Spleen (tissue), 11 donors: ENCODE results near the gene PUM2. TPM values are rescaled to one million over a fixed set of nuclear protein-coding genes. Genes with fewer than 3 reads are reported as not detected.

ENCODE experiments used
- DNase-seq: peaks from one replicate; pipeline ENCODE4 v3.0.0-alpha.2; 2020
- H3K27ac ChIP-seq, 8 donors: fragments of 200-600 bp; sonication (generic) in 7 of 8; 1 replicate in 4 of 8; 2 replicates in 4 of 8; pipeline versions ENCODE4 v1.5.0 to v1.8.0; 2016 to 2021; ENCODE audit warnings: inconsistent platforms in 4 of 8, mild to moderate bottlenecking in 4 of 8, moderate library complexity in 1 of 8
- H3K27me3 ChIP-seq, 7 donors: fragments of 200-600 bp; sonication (generic) in 6 of 7; replicated peaks in 1 of 7; 1 replicate in 4 of 7; 2 replicates in 3 of 7; pipeline versions ENCODE4 v1.5.0 to v1.8.0; 2016 to 2021; ENCODE audit warnings: inconsistent platforms in 3 of 7, mild to moderate bottlenecking in 1 of 7
- H3K36me3 ChIP-seq, 6 donors: fragments of 200-600 bp; sonication (generic) in 5 of 6; 1 replicate in 4 of 6; 2 replicates in 2 of 6; pipeline versions ENCODE4 v1.5.0 to v1.8.0; 2016 to 2021; ENCODE audit warnings: inconsistent platforms in 2 of 6
- H3K4me1 ChIP-seq, 6 donors: fragments of 200-600 bp; sonication (generic) in 5 of 6; 1 replicate in 3 of 6; 2 replicates in 3 of 6; pipeline versions ENCODE4 v1.5.0 to v1.8.0; 2016 to 2021; ENCODE audit warnings: inconsistent platforms in 3 of 6
- H3K4me3 ChIP-seq, 8 donors: fragments of 200-600 bp; sonication (generic) in 7 of 8; 1 replicate in 4 of 8; 2 replicates in 4 of 8; pipeline versions ENCODE4 v1.5.0 to v1.8.0; 2016 to 2021; ENCODE audit warnings: inconsistent platforms in 4 of 8, mild to moderate bottlenecking in 4 of 8, moderate library complexity in 2 of 8
- H3K9me3 ChIP-seq, 8 donors: fragments of 200-600 bp; sonication (generic) in 7 of 8; 1 replicate in 4 of 8; 2 replicates in 4 of 8; pipeline versions ENCODE4 v1.5.0 to v1.8.0; 2016 to 2021; ENCODE audit warnings: inconsistent platforms in 4 of 8
- CTCF ChIP-seq, 11 experiments: fragments of 200-600 bp in 7 of 11; fragments of 450-650 bp in 4 of 11; sonication (generic) in 4 of 11; IDR thresholded peaks in 8 of 11; conservative IDR thresholded peaks in 3 of 11; 1 replicate in 7 of 11; 2 replicates in 4 of 11; pipeline versions ENCODE4 v1.4.0 to v1.8.0; 2016 to 2021; ENCODE audit warnings: antibody characterized with exemption in 11 of 11, inconsistent platforms in 4 of 11, mild to moderate bottlenecking in 1 of 11
- POLR2A ChIP-seq, 3 donors: fragments of 450-650 bp; IDR thresholded peaks; one replicate each; pipeline ENCODE4 v1.5.1; 2017; ENCODE audit warnings: antibody characterized with exemption in 3 of 3, mild to moderate bottlenecking in 1 of 3
- POLR2AphosphoS5 ChIP-seq, 3 donors: sonication (generic); formaldehyde crosslinking; IDR thresholded peaks; one replicate each; pipeline ENCODE4 v1.5.1; 2017; ENCODE audit warnings: antibody characterized with exemption in 3 of 3
- WGBS, 5 donors: extraction: QIAGEN DNeasy Blood & Tissue Kit in 3 of 5; methylation state at CpG; one replicate each; pipeline versions ENCODE4 v1.1.5 to v1.1.7; 2013 to 2018; 5-methylcytosine and 5-hydroxymethylcytosine counted together
- intact Hi-C: fragments of 100-400 bp; cut with DNase I; formaldehyde crosslinking; loops from one replicate; pipeline ENCODE4 v1.15.0; 2023; ENCODE audit warnings: low total_unique reads
- polyA plus RNA-seq, 3 donors: library from polyadenylated mRNA; stranded (reverse); fragments of 200-250 nt; gene quantifications; one replicate each; pipeline ENCODE4 v1.2.1, GENCODE V29; 2013
- total RNA-seq, 7 donors: library from RNA; depleted of rRNA in 3 of 7; stranded (reverse); fragments of >200 nt in 3 of 7; fragmentation: NEBNext Ultra II Directional in 4 of 7; extraction: Animal tissue kit (Norgen Biotek cat#: 25700) in 4 of 7; gene quantifications; one replicate each; pipeline versions ENCODE4 v1.1.0 to v1.2.1, GENCODE V29; 2016 to 2021
- donor health status: healthy with polysubstance abuse.
- donor health status: DM: no; HTN: no; CAD: no; lungs with moderate emphysema.
- donor health status: DM: no; HTN: no; CAD: no.
- donor health status: Bipolar disorder and iron deficiency.
- donor health status: healthy.
- donor health status: DM: no; HTN: no; CAD: no.
- donor health status: DM: yes; HTN: yes; CAD: no.

The PUM2 gene
- total and polyA plus RNA-seq, 10 donors: 29.2 to 137 (median 91.0) TPM

DNA sequence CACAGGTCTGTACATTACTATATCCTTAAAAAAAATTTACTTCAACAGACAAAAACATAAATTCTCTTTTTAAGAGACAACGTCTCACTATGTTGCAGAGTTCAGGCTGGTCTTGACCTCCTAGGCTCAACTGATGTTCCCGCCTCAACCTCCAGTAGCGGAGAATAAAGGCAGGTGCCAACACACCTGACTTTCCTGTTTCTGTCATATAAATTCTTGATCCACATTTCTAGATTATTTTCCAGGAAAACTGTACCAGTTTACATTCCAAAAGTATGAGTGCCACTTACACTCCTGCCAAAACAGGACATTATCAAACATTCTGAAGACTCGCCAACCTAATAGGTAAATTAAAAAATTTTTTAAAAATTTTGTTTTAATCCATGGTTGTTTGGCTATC is 48.6 kb downstream of the PUM2 start:
- TF ChIP-seq CTCF (IDR thresholded peaks at IDR 0.05 in 8 of 11, conservative IDR thresholded peaks at IDR 0.05 in 3 of 11) (no peak), POLR2AphosphoS5 (IDR thresholded peaks at IDR 0.05) (no peak), POLR2A (IDR thresholded peaks at IDR 0.05) (no peak)
- no peaks in the 10 kb centered on the region for H3K9me3 ChIP-seq
- intact Hi-C loops: no loop called here
- H3K27me3 ChIP-seq: no peaks in the 10 kb centered on the region
- DNase-seq: no peak
- no peaks in the 10 kb centered on the region for H3K4me1 ChIP-seq
- H3K4me3 ChIP-seq: no peak overlapping the region
- WGBS, 5 donors: 93 to 97% (median 96%) methylated on average over 4 of the region's 4 CpGs
- no peak overlapping the region for H3K27ac ChIP-seq
- H3K36me3 ChIP-seq: peaks cover 0 to 100% (median 60%) of the 10 kb centered on the region in 6 donors

GRCh38 chr2:20300656-20301055 is 50.0 kb downstream of the PUM2 start:
- intact Hi-C loops: no loop called here
- no peak overlapping the region for H3K27ac ChIP-seq

GRCh38 chr2:20299113-20299512 is 51.5 kb downstream of the PUM2 start:
- no peaks in the 10 kb centered on the region for H3K9me3 ChIP-seq
- WGBS, 5 donors: 88 to 95% (median 93%) methylated on average over 6 of the region's 6 CpGs
- no peaks in the 10 kb centered on the region for H3K27me3 ChIP-seq
- intact Hi-C loops: no loop called here
- H3K4me1 ChIP-seq: no peaks in the 10 kb centered on the region
- TF ChIP-seq POLR2AphosphoS5 (IDR thresholded peaks at IDR 0.05) (no peak), CTCF (IDR thresholded peaks at IDR 0.05 in 8 of 11, conservative IDR thresholded peaks at IDR 0.05 in 3 of 11) (no peak), POLR2A (IDR thresholded peaks at IDR 0.05) (no peak)
- no peak overlapping the region for H3K4me3 ChIP-seq
- no peak for DNase-seq
- no peak overlapping the region for H3K27ac ChIP-seq
- peaks cover 0 to 100% (median 49%) of the 10 kb centered on the region in 6 donors for H3K36me3 ChIP-seq

More at GRCh38 chr2:20300656-20301055, 50.0 kb downstream of the PUM2 start:
- H3K9me3 ChIP-seq: no peaks in the 10 kb centered on the region
- H3K27me3 ChIP-seq: no peaks in the 10 kb centered on the region
- H3K4me3 ChIP-seq: no peak overlapping the region
- no peaks in the 10 kb centered on the region for H3K4me1 ChIP-seq
- H3K36me3 ChIP-seq: peaks cover 0 to 100% (median 52%) of the 10 kb centered on the region in 6 donors
- TF ChIP-seq CTCF (IDR thresholded peaks at IDR 0.05 in 8 of 11, conservative IDR thresholded peaks at IDR 0.05 in 3 of 11) (no peak), POLR2AphosphoS5 (IDR thresholded peaks at IDR 0.05) (no peak), POLR2A (IDR thresholded peaks at IDR 0.05) (no peak)
- WGBS, 5 donors: 93 to 96% (median 96%) methylated on average over 5 of the region's 5 CpGs
- DNase-seq: no peak

DNA sequence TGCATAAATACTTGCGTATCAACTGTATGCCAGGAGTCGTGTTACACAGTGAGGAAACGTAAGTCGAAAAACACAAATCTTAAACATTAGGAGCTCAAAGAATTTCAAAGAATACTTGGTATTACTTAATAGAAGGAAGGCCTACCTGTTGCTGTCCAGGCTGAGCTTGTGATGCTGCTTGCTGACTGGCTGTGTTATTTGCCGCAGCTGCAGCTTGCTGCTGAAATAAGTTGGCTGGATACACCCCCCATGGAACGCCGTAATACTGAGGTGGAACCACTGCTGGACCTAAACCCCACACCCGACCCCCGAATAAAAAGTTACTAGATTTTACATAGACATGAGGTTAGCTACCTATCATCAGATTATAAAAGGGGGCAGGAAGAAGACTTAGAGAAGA is 56.4 kb downstream of the PUM2 start:
- peaks cover 0 to under 1% (median 0%) of the 10 kb centered on the region in 6 donors for H3K4me1 ChIP-seq
- intact Hi-C loops: no loop called here
- no peaks in the 10 kb centered on the region for H3K27me3 ChIP-seq
- H3K27ac ChIP-seq: no peak overlapping the region
- TF ChIP-seq POLR2AphosphoS5 (IDR thresholded peaks at IDR 0.05): no peak
- TF ChIP-seq CTCF (IDR thresholded peaks at IDR 0.05 in 8 of 11, conservative IDR thresholded peaks at IDR 0.05 in 3 of 11): no peak
- no peak for TF ChIP-seq POLR2A (IDR thresholded peaks at IDR 0.05)
- H3K4me3 ChIP-seq: no peak overlapping the region
- H3K9me3 ChIP-seq: no peaks in the 10 kb centered on the region
- WGBS, 5 donors: 95 to 99% (median 98%) methylated on average over 9 of the region's 9 CpGs
- no peak for DNase-seq
- H3K36me3 ChIP-seq: peaks cover 0 to 100% (median 65%) of the 10 kb centered on the region in 6 donors
